ENCODE measurements around the gene RHOF. TPM values are rescaled to one million over a fixed set of nuclear protein-coding genes. Genes with fewer than 3 reads are reported as not detected.

RHOF gene
- total RNA-seq, 1 experiment from 2014 or later: 116 TPM

- TF ChIP-seq ATF3 (IDR thresholded peaks at IDR 0.05) (no peak), SP1 (IDR thresholded peaks at IDR 0.05; ENCODE audit: low read depth) (no peak), CTCF (IDR thresholded peaks at IDR 0.05 in 2 of 3, conservative IDR thresholded peaks at IDR 0.05 in 1 of 3; ENCODE audit: borderline replicate concordance in 1 of 3, insufficient read depth in 1 of 3, low read depth in 2 of 3, low read length in 2 of 3) (no peak), JUND (IDR thresholded peaks at IDR 0.05) (no peak), FOSL1 (IDR thresholded peaks at IDR 0.05; ENCODE audit: low read depth) (no peak), ELF1 (IDR thresholded peaks at IDR 0.05; ENCODE audit: borderline replicate concordance, low read depth) (no peak), TCF7L2 (IDR thresholded peaks at IDR 0.05; ENCODE audit: borderline replicate concordance, extremely low read depth, insufficient read depth, insufficient read length) (no peak), MAX (IDR thresholded peaks at IDR 0.05) (no peak), SRF (IDR thresholded peaks at IDR 0.05; ENCODE audit: low read depth) (no peak), ZFX (IDR thresholded peaks at IDR 0.05) (no peak), YY1 (IDR thresholded peaks at IDR 0.05; ENCODE audit: extremely low read depth, insufficient replicate concordance, low read depth, low read length) (no peak), EZH2 (IDR thresholded peaks at IDR 0.05) (no peak), SIN3A (IDR thresholded peaks at IDR 0.05; ENCODE audit: low read depth) (no peak)
- intact Hi-C loops (cut with micrococcal nuclease): no loop called here
- ATAC-seq (no peak), DNase-seq (ENCODE audit: low read depth, low spot score) (no peak)
- no peak overlapping the region for H3K4me2 ChIP-seq (ENCODE audit: low read length)
- no peak overlapping the region for H2AFZ ChIP-seq (ENCODE audit: low read depth, low read length, poor library complexity, severe bottlenecking)
- no peaks in the 10 kb centered on the region for H3K79me2 ChIP-seq (ENCODE audit: insufficient read depth, low read length)
- H3K36me3 ChIP-seq (ENCODE audit: control insufficient read depth in 1 of 2, insufficient read depth in 2 of 2, low read length in 2 of 2): peaks cover 0 to 7% of the 10 kb centered on the region in 2 experiments; a peak in 3 of 4 replicates
- CTCF ChIA-PET: no interaction called here
- no TSS peak for BruUV-seq (replicated peaks)
- no peaks in the 10 kb centered on the region for H3K4me1 ChIP-seq (ENCODE audit: control insufficient read depth in 1 of 2, insufficient read depth in 2 of 2, low read length in 2 of 2)
- H3K9me3 ChIP-seq (ENCODE audit: control insufficient read depth in 1 of 2, insufficient read depth in 1 of 2, low read depth in 1 of 2, low read length in 2 of 2): no peaks in the 10 kb centered on the region
- no peaks in the 10 kb centered on the region for H4K20me1 ChIP-seq (ENCODE audit: insufficient read depth)
- H3K27ac ChIP-seq (ENCODE audit: low read depth, low read length): no peak overlapping the region
- no peak overlapping the region for H3K9ac ChIP-seq (ENCODE audit: low read length)
- RAD21 ChIA-PET (ENCODE audit: low non-redundant PET in 1 of 2, low total read pairs in 2 of 2, uncharacterized antibody in 2 of 2, unreplicated experiment in 2 of 2): no interaction called here
- no peaks in the 10 kb centered on the region for H3K9me2 ChIP-seq (ENCODE audit: insufficient read depth)
- H3K27me3 ChIP-seq (ENCODE audit: insufficient read depth, low read length): no peaks in the 10 kb centered on the region
- H3K4me3 ChIP-seq (replicated peaks in 1 of 2; ENCODE audit: low read depth in 1 of 2, low read length in 2 of 2): no peak overlapping the region
- POLR2A ChIA-PET: no interaction called here
These were observed 37.9 kb downstream of the RHOF start for GRCh38 chr12:121755591-121755990.

All from HCT116 (cell line).